Liver (tissue), 3 donors: Measurements from ENCODE around the gene NPC1L1.
"Not testable (repeated sequence)": the region's sequence is repeated elsewhere in the genome, so short reads cannot be mapped to it uniquely, and the experiment has no call there.

Source experiments
- CTCF ChIP-seq: fragments of 150-350 bp; IDR thresholded peaks from 2 replicates; pipeline ENCODE4 v1.5.1; 2017; ENCODE audit warnings: improper control_type of control experiment, low read depth, low read length; ENCODE audit not compliant: missing input control
- EGR1 ChIP-seq, 2 donors: IDR thresholded peaks; 2 replicates each; pipeline ENCODE4 v1.6.1; 2016 to 2018; ENCODE audit warnings: antibody characterized with exemption in 2 of 2, low read depth in 2 of 2
- FOXA1 ChIP-seq: IDR thresholded peaks from 2 replicates; pipeline ENCODE4 v1.6.1; 2016; ENCODE audit warnings: antibody characterized with exemption
- HNF4G ChIP-seq: IDR thresholded peaks from 2 replicates; pipeline ENCODE4 v1.6.1; 2016; ENCODE audit warnings: antibody characterized with exemption
- JUND ChIP-seq, 2 donors: IDR thresholded peaks; 2 replicates each; pipeline ENCODE4 v1.6.1; 2016; ENCODE audit warnings: antibody characterized with exemption in 2 of 2
- MAX ChIP-seq: IDR thresholded peaks from 2 replicates; pipeline ENCODE4 v1.6.1; 2016; ENCODE audit warnings: antibody characterized with exemption
- RXRA ChIP-seq, 2 donors: IDR thresholded peaks; 2 replicates each; pipeline ENCODE4 v1.6.1; 2017 to 2018; ENCODE audit warnings: antibody characterized with exemption in 2 of 2, mild to moderate bottlenecking in 1 of 2
- TAF1 ChIP-seq: conservative IDR thresholded peaks from 2 replicates; pipeline ENCODE4 v1.6.1; 2016; ENCODE audit warnings: antibody characterized with exemption, mild to moderate bottlenecking
- YY1 ChIP-seq: IDR thresholded peaks from 2 replicates; pipeline ENCODE4 v1.6.1; 2016; ENCODE audit warnings: antibody characterized with exemption, mild to moderate bottlenecking
- ZBTB33 ChIP-seq: IDR thresholded peaks from 2 replicates; pipeline ENCODE4 v1.6.1; 2016; ENCODE audit warnings: antibody characterized with exemption
- donor health status: healthy.
- donor health status: healthy.

DNA sequence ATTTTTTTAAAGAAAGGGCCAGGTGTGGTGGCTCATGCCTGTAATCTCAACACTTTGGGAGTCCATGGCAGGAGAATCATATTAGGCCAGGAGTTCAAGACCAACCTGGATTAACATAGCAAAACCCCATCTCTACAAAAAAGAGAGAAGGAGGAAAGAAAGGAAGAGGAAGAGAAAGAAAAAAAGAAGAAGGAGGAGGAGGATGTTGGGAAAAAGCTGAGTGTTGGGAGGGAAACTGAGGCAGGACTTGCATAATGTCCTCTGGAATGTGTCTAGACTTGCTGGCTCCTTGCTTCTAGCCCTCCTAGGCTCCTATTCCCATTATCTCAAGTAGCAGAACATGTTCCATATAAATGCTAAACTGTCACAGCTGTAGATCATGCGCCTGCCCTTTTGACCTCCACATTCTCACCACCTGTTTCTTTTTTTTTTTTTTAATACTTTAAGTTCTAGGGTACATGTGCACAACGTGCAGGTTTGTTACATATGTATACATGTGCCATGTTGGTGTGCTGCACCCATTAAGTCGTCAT lies 11.4 kb upstream of the NPC1L1 start:
- not testable (repeated sequence) for TF ChIP-seq CTCF; MAX; TAF1; RXRA (IDR thresholded peaks at IDR 0.05); YY1; ZBTB33; JUND (IDR thresholded peaks at IDR 0.05); EGR1 (IDR thresholded peaks at IDR 0.05; ENCODE audit: low read depth in 2 of 2); FOXA1; HNF4G
